Colonic mucosa (tissue), 4 donors: ENCODE measurements around the gene SARS1. TPM values are rescaled to one million over a fixed set of nuclear protein-coding genes. Genes with fewer than 3 reads are reported as not detected.
A peak's percentile ranks its signal among the peaks of the same experiment; 100 is the strongest.
"Not testable (repeated sequence)": the region's sequence is repeated elsewhere in the genome, so short reads cannot be mapped to it uniquely, and the experiment has no call there.

Experiments used
- DNase-seq: peaks from one replicate; pipeline ENCODE4 v3.0.0-alpha.2; 2020
- H3K27ac ChIP-seq: fragments of 200-600 bp; one replicate; pipeline ENCODE4 v1.8.0; 2021
- H3K27me3 ChIP-seq: fragments of 200-600 bp; one replicate; pipeline ENCODE4 v1.8.0; 2021
- H3K36me3 ChIP-seq: fragments of 200-600 bp; one replicate; pipeline ENCODE4 v1.8.0; 2021
- H3K4me1 ChIP-seq: fragments of 200-600 bp; one replicate; pipeline ENCODE4 v1.8.0; 2021; ENCODE audit warnings: mild to moderate bottlenecking
- H3K4me3 ChIP-seq: fragments of 200-600 bp; one replicate; pipeline ENCODE4 v1.8.0; 2021
- H3K9ac ChIP-seq, 2 donors: one replicate each; pipeline ENCODE4 v1.7.0; 2013; ENCODE audit warnings: control low read depth in 2 of 2, low read depth in 2 of 2, low read length in 2 of 2
- H3K9me3 ChIP-seq: fragments of 200-600 bp; one replicate; pipeline ENCODE4 v1.8.0; 2021
- intact Hi-C: fragments of 100-400 bp; cut with DNase I; formaldehyde crosslinking; loops from one replicate; pipeline ENCODE4 v1.14.1; 2022
- total RNA-seq, 2 donors: library from RNA; stranded (reverse); fragmentation: NEBNext Ultra II Directional in 1 of 2; extraction: Animal tissue kit (Norgen Biotek cat#: 25700) in 1 of 2; gene quantifications; one replicate each; pipeline ENCODE4 v1.2.1, GENCODE V29; 2021
- TF ChIP-seq, protein P1 (sequence below): fragments of 200-600 bp; IDR thresholded peaks from one replicate; pipeline ENCODE4 v1.8.0; 2022; ENCODE audit warnings: antibody characterized with exemption, mild to moderate bottlenecking
- donor health status: healthy.
- donor health status: DM: no; HTN: no; CAD: no.
- donor health status: DM: no; HTN: no; CAD: no.

Gene SARS1, protein sequence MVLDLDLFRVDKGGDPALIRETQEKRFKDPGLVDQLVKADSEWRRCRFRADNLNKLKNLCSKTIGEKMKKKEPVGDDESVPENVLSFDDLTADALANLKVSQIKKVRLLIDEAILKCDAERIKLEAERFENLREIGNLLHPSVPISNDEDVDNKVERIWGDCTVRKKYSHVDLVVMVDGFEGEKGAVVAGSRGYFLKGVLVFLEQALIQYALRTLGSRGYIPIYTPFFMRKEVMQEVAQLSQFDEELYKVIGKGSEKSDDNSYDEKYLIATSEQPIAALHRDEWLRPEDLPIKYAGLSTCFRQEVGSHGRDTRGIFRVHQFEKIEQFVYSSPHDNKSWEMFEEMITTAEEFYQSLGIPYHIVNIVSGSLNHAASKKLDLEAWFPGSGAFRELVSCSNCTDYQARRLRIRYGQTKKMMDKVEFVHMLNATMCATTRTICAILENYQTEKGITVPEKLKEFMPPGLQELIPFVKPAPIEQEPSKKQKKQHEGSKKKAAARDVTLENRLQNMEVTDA
- total RNA-seq: 100 to 1,000 TPM; 139 to 193 TPM

DNA sequence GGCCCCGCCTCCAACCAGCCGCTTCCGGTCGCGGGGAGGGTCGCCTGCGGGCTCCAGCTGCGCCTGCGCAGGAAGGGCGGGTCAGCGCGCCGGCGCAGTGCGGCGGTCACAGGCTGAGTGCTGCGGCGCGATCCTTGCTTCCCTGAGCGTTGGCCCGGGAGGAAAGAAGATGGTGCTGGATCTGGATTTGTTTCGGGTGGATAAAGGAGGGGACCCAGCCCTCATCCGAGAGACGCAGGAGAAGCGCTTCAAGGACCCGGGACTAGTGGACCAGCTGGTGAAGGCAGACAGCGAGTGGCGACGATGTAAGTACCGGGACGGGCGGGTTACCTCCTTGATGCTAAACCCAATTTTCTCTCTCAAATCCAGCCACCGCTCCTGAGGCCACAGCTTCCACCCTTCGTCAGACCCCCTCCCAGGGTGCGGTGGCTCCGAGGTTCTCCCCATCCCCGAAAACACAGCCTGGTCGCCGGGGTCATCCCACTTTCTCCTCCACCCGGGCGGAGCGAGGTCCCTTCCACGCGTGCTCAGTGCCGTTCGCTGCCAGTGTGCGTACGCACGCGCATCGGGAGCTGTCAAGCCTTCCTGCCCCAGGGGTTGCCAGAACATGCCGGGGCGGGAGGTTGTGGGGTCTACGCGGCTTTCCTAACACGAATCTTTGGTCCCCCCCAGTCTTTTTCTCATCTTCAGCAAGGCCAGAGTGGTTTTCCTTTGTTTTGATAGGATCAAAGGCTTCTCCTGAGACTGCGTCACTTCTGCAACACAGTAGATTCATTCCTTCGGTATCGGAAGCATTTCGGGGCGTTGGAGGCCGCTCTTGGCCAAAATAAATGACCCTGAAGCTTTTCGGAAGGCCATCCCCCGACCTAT, at the start of gene SARS1:
SARS1 (plus strand) TSS at position 95 of the 870 bp plus-strand sequence; CDS start at position 170, 75 bp downstream.
- peak within 1 kb of the TSS; percentile 84 for H3K27ac ChIP-seq
- no peaks in the 10 kb centered on the region for H3K27me3 ChIP-seq
- no peaks in the 10 kb centered on the region for H3K36me3 ChIP-seq
- H3K4me1 ChIP-seq: no peaks in the 10 kb centered on the region
- no peaks in the 10 kb centered on the region for H3K9me3 ChIP-seq
- H3K9ac ChIP-seq: peak within 1 kb of the TSS; percentile 91 to 95
- intact Hi-C loops: no loop called here
- H3K4me3 ChIP-seq: peak within 1 kb of the TSS; percentile 67
- TF ChIP-seq, protein P1, sequence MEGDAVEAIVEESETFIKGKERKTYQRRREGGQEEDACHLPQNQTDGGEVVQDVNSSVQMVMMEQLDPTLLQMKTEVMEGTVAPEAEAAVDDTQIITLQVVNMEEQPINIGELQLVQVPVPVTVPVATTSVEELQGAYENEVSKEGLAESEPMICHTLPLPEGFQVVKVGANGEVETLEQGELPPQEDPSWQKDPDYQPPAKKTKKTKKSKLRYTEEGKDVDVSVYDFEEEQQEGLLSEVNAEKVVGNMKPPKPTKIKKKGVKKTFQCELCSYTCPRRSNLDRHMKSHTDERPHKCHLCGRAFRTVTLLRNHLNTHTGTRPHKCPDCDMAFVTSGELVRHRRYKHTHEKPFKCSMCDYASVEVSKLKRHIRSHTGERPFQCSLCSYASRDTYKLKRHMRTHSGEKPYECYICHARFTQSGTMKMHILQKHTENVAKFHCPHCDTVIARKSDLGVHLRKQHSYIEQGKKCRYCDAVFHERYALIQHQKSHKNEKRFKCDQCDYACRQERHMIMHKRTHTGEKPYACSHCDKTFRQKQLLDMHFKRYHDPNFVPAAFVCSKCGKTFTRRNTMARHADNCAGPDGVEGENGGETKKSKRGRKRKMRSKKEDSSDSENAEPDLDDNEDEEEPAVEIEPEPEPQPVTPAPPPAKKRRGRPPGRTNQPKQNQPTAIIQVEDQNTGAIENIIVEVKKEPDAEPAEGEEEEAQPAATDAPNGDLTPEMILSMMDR: no peak
- peak; percentile 90 for DNase-seq

DNA sequence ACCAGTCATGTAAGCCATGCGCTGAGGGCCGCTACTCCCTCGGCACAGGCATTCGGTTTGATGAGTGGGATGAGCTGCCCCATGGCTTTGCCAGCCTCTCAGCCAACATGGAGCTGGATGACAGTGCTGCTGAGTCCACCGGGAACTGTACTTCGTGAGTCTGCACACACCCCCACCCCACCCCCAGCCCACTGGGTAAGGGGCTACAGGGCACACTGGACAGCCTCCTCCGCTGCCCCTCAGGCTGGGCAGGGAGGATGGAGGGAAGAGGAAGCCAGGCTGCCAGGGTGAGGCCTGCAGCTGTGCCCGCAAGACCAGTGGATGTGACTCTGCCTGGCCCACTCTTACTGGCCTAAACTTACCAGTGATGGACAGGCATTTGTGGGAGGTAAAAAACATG, 49.2 kb upstream of the SARS1 start:
- intact Hi-C loops: no loop called here
- no peaks in the 10 kb centered on the region for H3K27me3 ChIP-seq
- no peaks in the 10 kb centered on the region for H3K36me3 ChIP-seq
- TF ChIP-seq, protein P1: no peak
- no peak overlapping the region for H3K4me3 ChIP-seq
- DNase-seq: no peak
- no peaks in the 10 kb centered on the region for H3K9me3 ChIP-seq
- no peak overlapping the region for H3K9ac ChIP-seq
- no peaks in the 10 kb centered on the region for H3K4me1 ChIP-seq
- no peak overlapping the region for H3K27ac ChIP-seq

DNA sequence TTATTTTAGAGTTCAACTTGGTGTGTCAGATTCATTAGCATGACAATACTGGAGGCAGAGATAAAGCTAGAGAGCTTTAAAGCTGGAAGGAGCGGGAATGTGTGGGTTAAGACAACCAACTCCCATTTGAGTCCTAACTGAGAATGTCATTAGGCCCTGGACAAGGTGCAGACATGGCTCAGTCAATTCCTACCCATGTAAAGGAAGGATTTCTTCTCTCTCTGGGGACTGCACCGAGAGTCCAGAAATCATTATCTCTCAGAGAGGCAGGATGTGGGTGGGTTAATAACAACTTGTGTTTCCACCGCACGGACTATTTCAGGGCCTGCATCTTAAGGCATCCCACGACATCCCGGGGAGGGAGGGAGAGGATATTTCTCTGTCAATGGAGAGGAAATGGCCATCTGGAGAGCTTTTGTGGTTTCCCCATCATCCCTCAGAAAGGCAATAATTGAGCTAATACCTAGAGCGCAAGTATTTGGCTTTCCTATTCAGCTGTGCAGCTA, 46.7 kb upstream of the SARS1 start:
- Histone ChIP-seq H3K4me1 (no peaks in the 10 kb centered on the region), H3K4me3 (no peak overlapping the region), H3K9ac (no peak overlapping the region), H3K9me3 (no peaks in the 10 kb centered on the region), H3K27ac (no peak overlapping the region), H3K27me3 (no peaks in the 10 kb centered on the region), H3K36me3 (no peaks in the 10 kb centered on the region)
- intact Hi-C loops: no loop called here
- DNase-seq: no peak
- TF ChIP-seq, protein P1: no peak

DNA sequence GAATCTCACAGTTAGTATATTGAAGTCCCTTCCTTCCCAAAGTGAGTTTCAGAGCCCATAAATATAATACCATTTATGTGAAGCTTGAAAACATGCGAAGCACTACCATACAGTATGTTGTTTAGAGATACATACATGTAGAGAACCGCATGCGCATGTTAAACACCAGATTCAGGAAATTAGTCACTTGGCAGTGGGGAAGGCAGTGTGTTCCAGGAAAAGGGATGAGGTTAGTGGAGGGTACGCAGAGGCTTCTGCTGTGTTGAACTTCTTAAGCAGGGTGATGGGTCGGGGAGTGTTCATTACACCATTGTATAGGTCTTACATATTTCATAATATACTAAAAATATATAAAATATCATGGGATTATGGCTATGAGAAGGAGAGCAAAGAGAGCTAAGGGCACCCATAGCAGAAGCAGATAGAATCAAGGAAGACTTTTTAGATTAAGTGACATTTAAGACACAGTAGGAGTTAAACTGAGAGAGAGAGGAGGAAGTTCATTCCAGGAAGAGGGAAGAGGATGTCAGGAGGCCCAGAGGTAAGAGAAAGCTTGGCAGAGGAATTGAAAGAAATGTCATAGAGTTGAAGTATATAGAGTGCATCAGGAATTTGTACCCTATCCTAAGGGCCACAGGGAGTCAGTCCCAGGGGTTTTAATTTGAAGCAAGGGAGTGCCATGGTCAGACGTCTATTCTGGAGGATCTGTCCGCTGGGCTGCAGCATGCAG, 43.5 kb upstream of the SARS1 start:
- Histone ChIP-seq H3K9me3 (no peaks in the 10 kb centered on the region), H3K4me3 (no peak overlapping the region), H3K27me3 (no peaks in the 10 kb centered on the region), H3K4me1 (no peaks in the 10 kb centered on the region), H3K36me3 (no peaks in the 10 kb centered on the region), H3K27ac (no peak overlapping the region), H3K9ac (no peak overlapping the region)
- intact Hi-C loops: no loop called here
- TF ChIP-seq, protein P1: no peak
- no peak for DNase-seq

DNA sequence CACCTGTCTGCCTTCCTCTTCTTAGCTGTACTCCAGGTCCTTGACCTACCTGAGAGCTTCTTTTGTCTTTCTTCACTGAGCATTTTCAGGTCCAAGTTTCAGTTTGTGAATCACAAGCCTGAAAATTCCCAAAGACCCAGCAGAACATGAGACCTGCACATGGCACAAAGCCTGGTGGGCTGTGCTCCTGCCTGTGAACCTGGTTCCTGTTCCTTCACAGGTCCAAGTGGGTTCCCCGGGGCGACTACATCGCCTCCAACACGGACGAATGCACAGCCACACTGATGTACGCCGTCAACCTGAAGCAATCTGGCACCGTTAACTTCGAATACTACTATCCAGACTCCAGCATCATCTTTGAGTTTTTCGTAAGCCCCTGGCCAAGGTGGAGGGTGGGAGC, 42.1 kb upstream of the SARS1 start:
- Histone ChIP-seq H3K27ac (no peak overlapping the region), H3K9ac (no peak overlapping the region), H3K4me1 (no peaks in the 10 kb centered on the region), H3K9me3 (no peaks in the 10 kb centered on the region), H3K27me3 (no peaks in the 10 kb centered on the region), H3K4me3 (no peak overlapping the region), H3K36me3 (no peaks in the 10 kb centered on the region)
- DNase-seq: no peak
- intact Hi-C loops: no loop called here
- TF ChIP-seq, protein P1: no peak

DNA sequence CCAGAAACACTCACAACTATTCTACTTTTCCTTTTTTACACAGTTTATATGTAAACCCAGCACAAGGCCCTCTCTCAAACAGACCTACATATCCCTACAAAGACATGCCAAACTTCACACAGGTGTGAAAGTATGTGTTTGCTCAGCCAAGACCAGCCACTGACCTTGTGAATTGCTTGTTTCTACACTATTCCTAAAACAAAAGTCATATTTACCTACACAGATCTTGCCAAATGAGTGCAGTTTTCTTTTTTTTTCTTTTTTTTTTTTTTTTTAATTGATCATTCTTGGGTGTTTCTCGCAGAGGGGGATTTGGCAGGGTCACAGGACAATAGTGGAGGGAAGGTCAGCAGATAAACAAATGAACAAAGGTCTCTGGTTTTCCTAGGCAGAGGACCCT, 37.4 kb upstream of the SARS1 start:
- DNase-seq, H3K36me3 ChIP-seq, H3K27ac ChIP-seq, intact Hi-C loops, H3K4me1 ChIP-seq, H3K4me3 ChIP-seq, H3K9ac ChIP-seq, H3K9me3 ChIP-seq, H3K27me3 ChIP-seq: not testable (repeated sequence)

DNA sequence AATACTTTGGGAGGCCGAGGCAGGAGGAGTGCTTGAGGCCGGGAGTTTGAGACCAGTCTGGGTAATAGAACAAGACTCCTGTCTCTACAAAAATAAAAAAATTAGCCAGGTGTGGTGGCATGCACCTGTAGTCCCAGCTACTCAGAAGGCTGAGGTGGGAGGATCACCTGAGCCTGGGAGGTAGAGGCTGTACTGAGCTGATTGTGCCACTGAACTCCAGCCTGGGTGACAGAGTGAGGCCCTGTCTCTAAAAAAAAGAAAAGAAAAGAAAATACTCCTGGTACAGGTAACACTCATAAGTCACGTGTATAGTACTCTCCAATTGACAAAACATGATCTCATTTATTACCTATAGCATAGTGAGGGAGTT, 33.0 kb upstream of the SARS1 start:
- intact Hi-C loops, DNase-seq: not testable (repeated sequence)

More for the DNA sequence above, 33.0 kb upstream of the SARS1 start:
- Histone ChIP-seq H3K9ac (peak overlapping the region in 1 of 2 donors; percentile 63), H3K27ac (peak overlapping the region; percentile 75)
- H3K4me1 ChIP-seq, H3K4me3 ChIP-seq, H3K36me3 ChIP-seq, H3K9me3 ChIP-seq, H3K27me3 ChIP-seq: not testable (repeated sequence)
